H9 (cell line): ENCODE measurements around the gene PLA2G2F. TPM values are rescaled to one million over a fixed set of nuclear protein-coding genes. Genes with fewer than 3 reads are reported as not detected.

ENCODE experiments used
- DNase-seq: peaks from one replicate; pipeline ENCODE4 v3.0.0-alpha.2; 2017
- H2AFZ ChIP-seq: one replicate; pipeline ENCODE4 v1.6.1; 2013; ENCODE audit warnings: mild to moderate bottlenecking, low read length, control low read depth, moderate library complexity
- H2AK5ac ChIP-seq: 2 replicates; pipeline ENCODE4 v1.6.1; 2013; ENCODE audit warnings: low read length, control low read depth, mixed read lengths; ENCODE audit not compliant: insufficient read length
- H2BK120ac ChIP-seq: one replicate; pipeline ENCODE4 v1.6.1; 2013; ENCODE audit warnings: low read depth, mild to moderate bottlenecking, low read length, control low read depth, inconsistent platforms; ENCODE audit not compliant: poor library complexity, severe bottlenecking
- H2BK12ac ChIP-seq: 2 replicates; pipeline ENCODE4 v1.6.1; 2013; ENCODE audit warnings: low read length, control low read depth, mixed read lengths, low read depth; ENCODE audit not compliant: insufficient read length
- H2BK15ac ChIP-seq: 2 replicates; pipeline ENCODE4 v1.6.1; 2013; ENCODE audit warnings: low read depth, low read length, control low read depth
- H2BK20ac ChIP-seq: one replicate; pipeline ENCODE4 v1.6.1; 2013; ENCODE audit warnings: low read depth, mild to moderate bottlenecking, low read length, control low read depth, inconsistent platforms; ENCODE audit not compliant: poor library complexity, severe bottlenecking
- H2BK5ac ChIP-seq: 2 replicates; pipeline ENCODE4 v1.6.1; 2013; ENCODE audit warnings: low read length, control low read depth, mixed read lengths; ENCODE audit not compliant: insufficient read length
- H3K14ac ChIP-seq: 2 replicates; pipeline ENCODE4 v1.6.1; 2013; ENCODE audit warnings: low read length, control low read depth; ENCODE audit not compliant: insufficient read depth
- H3K18ac ChIP-seq: 2 replicates; pipeline ENCODE4 v1.6.1; 2013; ENCODE audit warnings: low read depth, mild to moderate bottlenecking, mixed read lengths, low read length, control low read depth; ENCODE audit not compliant: insufficient read length
- H3K23ac ChIP-seq: 2 replicates; pipeline ENCODE4 v1.6.1; 2013; ENCODE audit warnings: low read length, control low read depth, mixed read lengths, low read depth; ENCODE audit not compliant: insufficient read length
- H3K23me2 ChIP-seq: 2 replicates; pipeline ENCODE4 v1.6.1; 2013; ENCODE audit warnings: low read depth, mild to moderate bottlenecking, mixed read lengths, low read length, control low read depth; ENCODE audit not compliant: insufficient read length, poor library complexity, severe bottlenecking
- H3K27ac ChIP-seq: 2 replicates; pipeline ENCODE4 v1.5.1; 2013; ENCODE audit warnings: low read length, control low read depth, mixed read lengths, low read depth; ENCODE audit not compliant: insufficient read length
- H3K27me3 ChIP-seq: 2 replicates; pipeline ENCODE4 v1.6.1; 2013; ENCODE audit warnings: low read length, control low read depth, inconsistent platforms; ENCODE audit not compliant: insufficient read depth
- H3K4ac ChIP-seq: 2 replicates; pipeline ENCODE4 v1.6.1; 2013; ENCODE audit warnings: low read depth, mild to moderate bottlenecking, control low read depth, inconsistent platforms, low read length, moderate library complexity
- H3K4me1 ChIP-seq: 2 replicates; pipeline ENCODE4 v1.6.1; 2013; ENCODE audit warnings: low read length, control low read depth, inconsistent platforms; ENCODE audit not compliant: insufficient read depth
- H3K4me2 ChIP-seq: 2 replicates; pipeline ENCODE4 v1.6.1; 2013; ENCODE audit warnings: low read length, control low read depth, mixed read lengths; ENCODE audit not compliant: insufficient read length, insufficient read depth
- H3K56ac ChIP-seq: 2 replicates; pipeline ENCODE4 v1.6.1; 2013; ENCODE audit warnings: low read depth, mild to moderate bottlenecking, mixed read lengths, low read length, control low read depth; ENCODE audit not compliant: insufficient read length
- H3K79me1 ChIP-seq: 2 replicates; pipeline ENCODE4 v1.6.1; 2013; ENCODE audit warnings: low read depth, mild to moderate bottlenecking, moderate library complexity, low read length, control low read depth, inconsistent platforms; ENCODE audit not compliant: insufficient read depth, poor library complexity, severe bottlenecking
- H3K79me2 ChIP-seq: 2 replicates; pipeline ENCODE4 v1.6.1; 2013; ENCODE audit warnings: low read length, control low read depth, inconsistent platforms; ENCODE audit not compliant: insufficient read depth
- H3K9ac ChIP-seq: 2 replicates; pipeline ENCODE4 v1.6.1; 2013; ENCODE audit warnings: low read length, control low read depth, mixed read lengths; ENCODE audit not compliant: insufficient read length; ENCODE audit errors: extremely low read depth
- H3K9me3 ChIP-seq: one replicate; pipeline ENCODE4 v1.6.1; 2013; ENCODE audit warnings: low read depth, low read length, inconsistent platforms; ENCODE audit not compliant: control insufficient read depth
- H3T11ph ChIP-seq: one replicate; pipeline ENCODE4 v1.6.1; 2013; ENCODE audit warnings: mild to moderate bottlenecking, low read length, control low read depth, inconsistent platforms
- H4K20me1 ChIP-seq: one replicate; pipeline ENCODE4 v1.6.1; 2013; ENCODE audit not compliant: control insufficient read depth, insufficient read length, insufficient read depth
- H4K5ac ChIP-seq: 2 replicates; pipeline ENCODE4 v1.6.1; 2013; ENCODE audit warnings: low read depth, mild to moderate bottlenecking, mixed read lengths, low read length, control low read depth; ENCODE audit not compliant: insufficient read length
- H4K8ac ChIP-seq: replicated peaks from 2 replicates; pipeline ENCODE4 v1.6.1; 2013; ENCODE audit warnings: low read length, control low read depth, mixed read lengths, low read depth; ENCODE audit not compliant: insufficient read length
- H4K91ac ChIP-seq: 2 replicates; pipeline ENCODE4 v1.6.1; 2013; ENCODE audit warnings: low read depth, mild to moderate bottlenecking, moderate library complexity, mixed read lengths, low read length, control low read depth; ENCODE audit not compliant: insufficient read length
- H3K27ac Mint-ChIP-seq, 3 experiments: 2 replicates in 2 of 3; 3 replicates in 1 of 3; pipeline ENCODE4 v1.8.0; 2020 to 2021; ENCODE audit warnings: mixed read lengths in 3 of 3, mild to moderate bottlenecking in 1 of 3, moderate library complexity in 1 of 3
- H3K27me3 Mint-ChIP-seq: 2 replicates; pipeline ENCODE4 v1.8.0; 2021; ENCODE audit warnings: low read depth, mild to moderate bottlenecking, moderate library complexity, mixed read lengths
- H3K36me3 Mint-ChIP-seq, 3 experiments: 2 replicates in 2 of 3; 3 replicates in 1 of 3; pipeline ENCODE4 v1.8.0; 2020 to 2021; ENCODE audit warnings: low read depth in 3 of 3, mixed read lengths in 3 of 3; ENCODE audit not compliant: insufficient read depth in 1 of 3
- H3K4me1 Mint-ChIP-seq, 2 experiments: 2 replicates each; pipeline ENCODE4 v1.8.0; 2020; ENCODE audit warnings: mixed read lengths in 2 of 2
- H3K4me3 Mint-ChIP-seq, 2 experiments: 2 replicates in 1 of 2; 3 replicates in 1 of 2; pipeline ENCODE4 v1.8.0; 2020 to 2021; ENCODE audit warnings: mild to moderate bottlenecking in 2 of 2, mixed read lengths in 2 of 2, moderate library complexity in 1 of 2
- H3K9me3 Mint-ChIP-seq, 2 experiments: 2 replicates in 1 of 2; 3 replicates in 1 of 2; pipeline ENCODE4 v1.8.0; 2020; ENCODE audit warnings: mild to moderate bottlenecking in 2 of 2, mixed read lengths in 2 of 2, moderate library complexity in 1 of 2
- WGBS: extraction: QIAGEN DNeasy Blood & Tissue Kit; methylation state at CpG from one replicate; pipeline ENCODE4 v1.1.7; 2013; ENCODE audit warnings: missing lambda C conversion rate, low lambda C conversion rate, mixed read lengths; ENCODE audit not compliant: insufficient read length; ENCODE audit errors: extremely low coverage; 5-methylcytosine and 5-hydroxymethylcytosine counted together
- total RNA-seq: library from RNA; stranded (reverse); gene quantifications from 2 replicates; pipeline ENCODE4 v1.2.1, GENCODE V29; 2021
- TF ChIP-seq, protein P1 (sequence below): fragments of 200-600 bp; sonication (generic); conservative IDR thresholded peaks from 3 replicates; pipeline ENCODE4 v1.8.0; 2021; ENCODE audit warnings: antibody characterized with exemption, mild to moderate bottlenecking

PLA2G2F gene
- total RNA-seq, 1 experiment from 2014 or later, result not detected

DNA sequence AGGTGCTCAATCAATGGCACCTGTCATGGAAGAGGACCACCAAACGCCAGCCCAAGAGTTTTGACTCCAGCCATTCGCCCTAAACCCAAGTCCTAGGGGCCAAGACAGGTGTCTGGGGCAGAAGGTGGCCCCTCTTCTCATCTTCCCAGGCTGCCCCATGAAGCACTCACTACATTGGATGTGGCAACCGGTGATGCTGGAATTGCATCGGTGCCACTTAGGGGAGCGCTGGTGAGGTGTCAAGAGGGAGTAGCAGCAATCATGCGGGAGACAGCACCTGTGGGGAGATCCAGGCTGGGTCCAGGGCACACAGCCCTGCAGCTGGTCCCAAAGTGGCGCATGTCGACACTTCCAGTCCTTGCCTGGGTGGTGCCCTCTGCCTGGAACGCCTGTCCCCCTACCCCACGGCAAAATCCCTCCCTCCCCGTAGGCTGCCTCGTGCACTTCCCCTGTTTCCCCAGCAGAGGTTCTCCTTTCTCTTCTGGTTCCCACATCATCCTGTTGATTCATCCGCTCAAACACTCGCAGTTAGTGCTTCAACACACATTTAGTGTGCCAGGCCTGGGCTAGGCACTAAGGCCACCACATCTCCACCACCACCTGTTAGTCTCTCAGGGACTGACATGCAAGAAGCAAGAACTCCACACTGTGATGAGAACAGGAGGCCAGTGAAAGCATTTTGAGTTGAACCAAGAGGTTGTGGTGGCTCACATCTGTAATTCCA is 38.3 kb upstream of the PLA2G2F start:
- H3K9me3 ChIP-seq, result peaks cover 26% of the 10 kb centered on the region
- Mint-ChIP-seq H3K36me3 (peaks cover 8 to 24% (median 20%) of the 10 kb centered on the region in 3 experiments), H3K4me3 (no peak overlapping the region), H3K9me3 (peaks cover 31 to 42% of the 10 kb centered on the region in 2 experiments), H3K4me1 (peaks cover 0 to 2% of the 10 kb centered on the region in 2 experiments; a peak in 1 of 4 replicates), H3K27ac (no peak overlapping the region), H3K27me3 (peaks cover 5% of the 10 kb centered on the region; the same call in 1 of the 2 replicates)
- H3K27me3 ChIP-seq, result no peaks in the 10 kb centered on the region
- TF ChIP-seq, protein P1, sequence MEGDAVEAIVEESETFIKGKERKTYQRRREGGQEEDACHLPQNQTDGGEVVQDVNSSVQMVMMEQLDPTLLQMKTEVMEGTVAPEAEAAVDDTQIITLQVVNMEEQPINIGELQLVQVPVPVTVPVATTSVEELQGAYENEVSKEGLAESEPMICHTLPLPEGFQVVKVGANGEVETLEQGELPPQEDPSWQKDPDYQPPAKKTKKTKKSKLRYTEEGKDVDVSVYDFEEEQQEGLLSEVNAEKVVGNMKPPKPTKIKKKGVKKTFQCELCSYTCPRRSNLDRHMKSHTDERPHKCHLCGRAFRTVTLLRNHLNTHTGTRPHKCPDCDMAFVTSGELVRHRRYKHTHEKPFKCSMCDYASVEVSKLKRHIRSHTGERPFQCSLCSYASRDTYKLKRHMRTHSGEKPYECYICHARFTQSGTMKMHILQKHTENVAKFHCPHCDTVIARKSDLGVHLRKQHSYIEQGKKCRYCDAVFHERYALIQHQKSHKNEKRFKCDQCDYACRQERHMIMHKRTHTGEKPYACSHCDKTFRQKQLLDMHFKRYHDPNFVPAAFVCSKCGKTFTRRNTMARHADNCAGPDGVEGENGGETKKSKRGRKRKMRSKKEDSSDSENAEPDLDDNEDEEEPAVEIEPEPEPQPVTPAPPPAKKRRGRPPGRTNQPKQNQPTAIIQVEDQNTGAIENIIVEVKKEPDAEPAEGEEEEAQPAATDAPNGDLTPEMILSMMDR, result peak; percentile 83
- H2BK20ac ChIP-seq, result no peak overlapping the region
- H3K79me1 ChIP-seq, result no peaks in the 10 kb centered on the region
- no peak overlapping the region for H4K91ac ChIP-seq
- H3K23ac ChIP-seq, result no peak overlapping the region
- no peak overlapping the region for H3K9ac ChIP-seq
- H3K4me1 ChIP-seq, result no peaks in the 10 kb centered on the region
- H2BK5ac ChIP-seq, result no peak overlapping the region
- no peak overlapping the region for H2BK120ac ChIP-seq
- H4K8ac ChIP-seq, result no peak overlapping the region
- H3K79me2 ChIP-seq, result no peaks in the 10 kb centered on the region
- H3K18ac ChIP-seq, result no peak overlapping the region
- no CpG with 5 or more reads among the region's 14 CpGs for WGBS
- H4K20me1 ChIP-seq, result no peaks in the 10 kb centered on the region
- no peaks in the 10 kb centered on the region for H3K23me2 ChIP-seq
- H2AK5ac ChIP-seq, result no peak overlapping the region
- no peak overlapping the region for H3K56ac ChIP-seq
- no peak overlapping the region for H2BK15ac ChIP-seq
- no peak overlapping the region for H3T11ph ChIP-seq
- no peak overlapping the region for H3K14ac ChIP-seq
- H4K5ac ChIP-seq, result no peak overlapping the region
- DNase-seq, result peak; percentile 84
- H3K4me2 ChIP-seq, result no peak overlapping the region
- no peak overlapping the region for H2AFZ ChIP-seq
- H3K4ac ChIP-seq, result no peak overlapping the region
- H2BK12ac ChIP-seq, result no peak overlapping the region
- H3K27ac ChIP-seq, result no peak overlapping the region
